HG02798 (cell line): ENCODE measurements around the gene EHD4.

Experiments used
- ATAC-seq: cut with Tn5 transposase; IDR thresholded peaks from one replicate; pipeline ENCODE4 v1.9.1; 2021; ENCODE audit warnings: mild to moderate bottlenecking; ENCODE audit not compliant: unreplicated experiment, poor library complexity

EHD4 gene

DNA sequence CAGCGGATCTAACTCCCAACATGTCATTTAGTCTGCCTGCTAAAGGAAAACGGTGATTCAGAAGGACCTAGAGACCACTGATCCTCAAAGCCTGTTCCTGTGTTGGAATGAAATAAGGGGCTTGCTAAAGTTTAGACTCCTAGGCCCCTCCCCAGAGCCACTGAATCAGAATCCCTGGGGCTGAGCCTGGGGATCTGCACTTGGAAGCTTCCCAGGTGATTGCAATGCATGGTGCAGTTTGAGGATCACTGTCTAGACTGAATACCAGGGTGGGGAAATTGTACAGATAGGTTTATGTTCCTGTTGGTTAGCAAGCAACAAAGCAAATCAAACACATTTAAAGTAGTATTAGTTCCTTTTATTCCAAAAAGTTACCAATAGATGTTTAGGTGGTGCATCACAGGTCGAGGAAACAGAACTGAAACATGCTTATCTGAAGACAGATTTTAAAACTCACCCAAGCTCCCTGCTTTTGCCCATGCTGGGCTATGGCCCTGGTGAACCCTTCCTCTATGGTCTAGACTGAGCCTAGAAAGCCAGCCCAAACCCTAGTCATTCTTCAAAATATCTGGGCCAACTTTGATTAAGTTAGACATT lies 48.9 kb downstream of the EHD4 start:
- ATAC-seq, result no peak

DNA sequence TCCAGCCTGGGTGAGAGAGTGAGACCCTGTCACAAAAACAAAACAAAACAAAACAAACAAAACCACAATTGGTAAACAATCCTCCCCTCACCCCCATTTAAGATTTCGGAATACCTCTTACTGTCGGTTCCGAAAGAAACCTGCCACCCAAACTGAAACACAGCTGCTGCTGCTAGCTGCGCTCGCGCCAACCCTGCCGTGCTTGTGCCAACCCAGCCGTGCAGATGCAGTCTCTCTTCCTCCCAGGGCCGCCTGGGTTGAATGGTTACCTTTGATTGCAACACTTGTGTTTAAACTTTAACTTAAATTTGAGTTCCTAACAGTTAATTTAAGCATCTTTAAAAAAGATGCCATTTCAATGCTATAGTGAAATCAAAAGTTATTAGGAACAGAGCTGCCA lies 50.0 kb downstream of the EHD4 start:
- no peak for ATAC-seq

DNA sequence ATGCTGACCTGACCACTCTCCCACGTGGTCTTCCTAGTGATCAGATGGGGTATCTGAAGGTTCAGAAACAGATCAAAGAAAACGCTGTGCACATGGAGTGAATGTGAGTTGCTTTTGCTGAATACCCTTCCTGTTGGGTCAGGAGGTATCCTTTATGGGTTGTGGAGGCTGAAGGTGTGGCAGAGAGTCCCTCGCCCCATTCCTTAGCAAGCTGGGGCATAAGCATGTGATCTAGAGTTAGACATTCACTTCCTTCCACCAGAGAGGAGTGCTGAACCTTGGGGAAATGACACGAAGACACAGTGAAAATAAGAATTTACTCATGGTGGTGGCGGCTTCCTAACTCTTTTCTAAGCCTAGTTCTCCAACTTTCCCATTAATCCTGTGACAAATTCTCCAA lies 50.7 kb downstream of the EHD4 start:
- ATAC-seq, result no peak

DNA sequence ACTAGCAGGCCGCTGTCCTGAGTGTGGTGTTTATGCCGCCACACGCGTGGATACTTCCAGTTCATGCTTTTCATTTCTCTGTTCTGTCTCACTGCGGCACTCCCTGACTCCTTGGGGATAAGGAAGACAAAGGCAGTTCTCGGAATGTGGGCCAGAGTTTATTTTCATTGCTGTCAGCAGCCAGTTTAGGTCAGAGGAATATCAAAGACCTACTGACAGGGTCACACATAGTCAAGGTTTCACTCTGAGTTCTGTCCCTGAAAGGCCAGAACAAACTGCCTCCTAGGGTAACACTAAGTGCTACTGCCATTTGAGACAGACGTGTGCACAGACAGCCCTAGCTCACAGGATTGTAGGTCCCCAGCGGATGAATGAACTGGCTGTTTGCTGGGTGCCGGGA lies 51.2 kb downstream of the EHD4 start:
- no peak for ATAC-seq

DNA sequence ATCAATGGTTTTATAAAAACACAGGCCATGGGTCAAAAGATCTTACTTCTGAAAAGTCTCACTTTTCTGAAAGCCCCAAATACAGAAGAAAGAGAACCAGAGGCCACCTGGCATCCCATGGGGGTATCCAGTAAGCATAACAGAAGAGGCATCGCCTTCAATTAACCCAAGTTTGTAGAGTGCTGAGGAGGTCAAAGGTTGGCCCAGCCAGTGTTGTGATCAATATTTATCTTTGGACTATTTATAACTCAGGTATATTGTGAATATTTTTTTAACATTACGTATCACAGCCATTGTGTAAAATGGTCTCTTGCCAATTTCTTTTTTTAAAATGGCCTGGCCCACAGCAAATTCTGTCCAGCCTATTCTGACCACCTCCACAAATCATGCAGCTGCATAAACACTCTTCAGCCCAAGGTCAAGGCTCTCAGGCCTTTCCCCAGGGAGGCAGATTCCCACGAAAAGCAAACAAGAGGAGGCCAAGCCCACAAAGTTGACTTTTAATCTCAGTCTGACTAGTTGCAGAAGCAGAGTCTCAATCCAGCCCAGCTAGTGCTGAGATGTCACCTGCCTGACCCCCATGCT lies 52.3 kb downstream of the EHD4 start:
- no peak for ATAC-seq

DNA sequence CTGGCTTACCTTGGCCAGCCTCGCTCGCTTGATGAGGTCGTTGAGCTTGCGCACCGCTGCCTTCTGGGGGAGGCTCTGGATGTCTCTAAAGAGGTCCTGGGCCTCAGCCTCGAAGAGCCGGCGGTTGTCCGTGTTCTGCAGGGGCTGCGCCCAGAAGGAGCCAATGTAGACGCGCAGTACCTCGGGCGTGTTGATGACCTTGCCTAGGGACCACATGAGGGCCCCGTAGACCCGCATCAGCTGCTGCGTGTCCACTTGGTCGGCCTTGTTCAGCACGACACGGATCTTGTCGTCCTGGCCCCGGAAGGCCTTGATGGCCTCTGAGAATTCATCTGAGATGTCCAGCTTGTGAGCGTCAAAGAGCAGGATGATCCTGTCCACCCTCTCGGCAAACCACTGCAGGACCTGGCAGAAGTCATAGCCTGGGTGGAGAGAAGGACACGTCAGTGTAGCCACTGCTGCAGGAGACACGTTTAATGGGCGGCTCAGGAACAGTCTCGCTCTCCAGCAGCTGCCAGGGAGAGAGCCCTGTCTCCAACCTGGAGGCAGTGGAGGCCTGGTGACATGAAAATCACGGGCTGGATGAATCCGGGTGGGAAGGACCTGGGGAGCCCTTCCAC lies 53.0 kb downstream of the EHD4 start:
- ATAC-seq, result no peak

DNA sequence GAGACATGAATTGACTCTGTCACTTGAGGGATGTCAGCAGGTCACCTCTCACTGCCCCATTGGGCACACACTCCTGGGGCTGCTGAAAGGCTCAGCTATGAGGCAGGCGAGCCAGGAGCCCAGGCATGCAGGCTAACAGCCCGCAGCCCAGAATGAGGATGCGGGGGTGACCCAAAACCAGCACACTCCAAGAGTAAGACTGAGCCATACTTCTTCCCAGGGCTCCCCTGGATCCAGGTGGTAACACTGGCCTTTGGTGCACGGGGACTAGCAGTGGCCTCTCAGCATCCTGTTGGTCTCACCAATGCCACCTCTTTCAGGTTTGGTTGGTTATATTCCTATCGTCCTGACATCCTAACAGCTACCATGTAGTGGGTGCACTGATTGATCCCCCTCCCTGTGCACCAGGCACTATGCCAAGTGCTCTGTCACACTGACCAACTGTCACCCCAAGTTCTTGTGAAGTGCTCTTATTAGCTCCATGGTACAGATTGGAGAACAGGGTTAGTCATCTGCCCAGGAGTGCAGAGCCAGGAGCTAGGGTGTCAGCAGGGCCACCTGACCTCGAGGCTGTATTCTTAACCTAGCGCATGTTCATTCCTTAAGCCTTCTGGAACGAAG lies 53.7 kb downstream of the EHD4 start:
- ATAC-seq, result no peak

DNA sequence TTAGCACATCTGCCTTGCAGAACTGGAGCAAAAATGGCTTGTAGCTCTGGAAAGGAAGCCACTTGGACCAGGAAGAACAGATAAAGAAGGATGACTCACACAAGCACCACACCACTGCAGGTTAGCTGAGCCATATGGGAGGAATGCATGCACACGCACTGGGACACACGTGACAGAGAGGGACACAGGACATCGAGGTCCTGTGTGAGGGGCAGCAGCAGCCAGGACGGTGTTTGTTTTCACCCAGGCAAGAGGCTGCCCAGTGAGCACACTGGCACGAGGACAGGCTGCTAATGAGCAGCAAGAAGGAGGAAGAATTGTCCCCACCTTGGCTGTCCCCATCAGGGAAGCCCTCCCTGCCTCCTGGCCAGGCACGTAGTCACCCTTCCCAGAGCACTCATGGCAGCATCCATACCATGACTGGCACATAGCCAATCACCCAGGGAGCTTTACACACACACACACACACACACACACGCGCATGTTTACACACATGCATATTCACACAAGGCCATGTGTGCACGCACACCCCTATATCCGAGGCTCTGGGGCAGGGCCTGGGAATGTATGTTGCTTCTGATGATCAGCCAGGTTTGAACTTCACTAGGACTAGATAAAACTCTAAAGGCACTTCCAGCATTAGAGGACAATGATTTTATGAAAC lies 54.5 kb downstream of the EHD4 start:
- no peak for ATAC-seq

DNA sequence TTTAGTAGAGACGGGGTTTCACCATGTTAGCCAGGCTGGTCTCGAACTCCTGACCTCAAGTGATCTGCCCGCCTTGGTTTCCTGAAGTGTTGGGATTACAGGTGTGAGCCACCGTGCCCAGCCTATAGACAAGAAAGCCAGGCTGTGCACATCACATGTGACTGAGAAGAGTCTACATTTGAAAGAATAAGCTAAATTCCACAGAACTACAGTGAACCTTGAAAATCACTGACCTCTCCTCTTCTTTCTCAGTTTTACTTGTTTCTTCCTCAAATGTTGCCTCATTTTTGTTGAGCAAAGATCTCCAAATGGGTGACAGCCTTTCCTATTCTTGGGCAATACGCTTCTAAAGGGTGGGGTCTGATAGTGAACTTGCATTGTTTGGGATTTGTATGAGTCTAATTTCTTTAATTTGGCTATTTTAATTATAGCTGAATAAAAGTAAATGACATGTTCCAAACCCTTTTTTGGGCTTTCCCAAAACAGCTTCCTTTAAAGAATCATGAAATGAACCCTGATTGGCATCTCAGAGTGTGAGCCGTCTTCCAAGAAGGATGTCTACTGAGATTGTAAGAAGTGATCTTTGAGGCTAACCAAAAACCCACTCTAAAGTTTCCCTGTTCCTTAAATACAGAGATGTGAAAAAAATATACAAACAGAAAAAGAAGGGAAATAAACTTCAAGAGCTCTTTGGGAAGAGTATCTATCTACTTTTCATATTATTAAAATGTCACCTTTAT lies 56.9 kb downstream of the EHD4 start:
- ATAC-seq, result no peak

DNA sequence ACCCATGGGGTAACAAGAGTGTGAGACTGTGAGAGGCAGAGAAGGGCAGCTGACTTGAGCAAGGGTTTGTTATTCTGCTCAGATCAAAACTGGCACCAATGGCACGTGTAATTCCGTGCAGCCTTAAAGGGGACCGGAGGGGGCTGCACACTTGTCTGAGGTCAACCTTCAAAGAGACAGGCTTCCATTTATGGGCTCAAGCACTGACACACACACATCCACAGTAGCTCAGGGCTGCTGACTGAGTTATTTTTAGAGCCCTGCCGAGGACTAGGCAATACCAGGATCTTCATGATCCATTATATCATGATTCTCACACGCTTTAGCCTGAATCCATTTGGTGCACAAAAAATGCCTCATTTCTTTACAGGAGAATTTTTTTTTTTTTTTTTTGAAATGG lies 57.9 kb downstream of the EHD4 start:
- ATAC-seq, result no peak

DNA sequence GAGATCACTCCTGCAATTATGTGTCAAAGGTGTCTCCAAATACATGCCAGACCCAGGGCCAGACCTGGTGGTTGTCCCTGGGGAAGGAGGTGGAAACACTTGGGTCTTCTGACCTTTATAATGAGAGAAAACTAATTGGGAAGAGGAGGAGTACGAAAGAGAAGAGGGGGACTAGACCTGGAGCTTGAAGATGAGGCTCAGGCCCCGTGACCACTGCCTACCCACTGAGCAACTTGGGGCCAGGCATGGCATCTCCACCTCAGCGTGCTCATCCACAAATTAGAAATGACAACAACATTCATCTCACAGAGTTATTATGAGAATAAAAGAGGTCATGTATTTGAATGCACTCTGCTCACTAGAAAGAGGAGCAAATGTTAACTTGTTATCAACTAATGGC lies 59.1 kb downstream of the EHD4 start:
- ATAC-seq, result no peak

DNA sequence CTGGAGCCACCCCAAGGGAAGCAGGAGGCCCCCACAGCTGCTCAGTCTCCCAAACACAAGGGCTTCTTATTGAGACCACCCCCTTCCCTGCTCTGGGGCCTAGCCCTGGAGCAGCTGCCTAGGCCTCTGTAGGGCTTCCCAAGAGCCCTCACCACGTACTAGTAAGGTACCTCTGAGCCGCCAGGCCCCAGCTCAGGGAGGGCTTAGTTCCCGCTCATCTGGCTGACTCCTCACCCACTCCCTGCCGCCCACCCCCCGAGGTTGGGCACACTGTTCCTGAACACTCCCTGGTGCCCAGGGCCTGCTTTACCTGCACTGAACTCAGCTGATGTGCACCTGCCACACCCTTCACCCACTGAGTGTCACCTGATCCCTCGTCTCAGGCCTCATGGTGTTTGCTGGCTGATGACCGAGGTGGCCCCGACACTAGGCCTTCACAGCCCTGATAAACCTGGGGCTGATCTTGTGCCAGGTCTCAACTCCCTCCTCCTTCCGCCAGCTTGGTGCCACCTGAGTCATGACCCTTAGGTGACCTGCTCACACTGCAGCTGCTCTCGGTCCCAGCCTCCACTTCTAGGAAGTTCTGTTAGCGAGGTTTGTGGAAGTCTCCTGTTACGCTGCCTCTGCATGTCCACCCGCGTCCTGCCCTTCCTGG lies 60.5 kb downstream of the EHD4 start:
- no peak for ATAC-seq

DNA sequence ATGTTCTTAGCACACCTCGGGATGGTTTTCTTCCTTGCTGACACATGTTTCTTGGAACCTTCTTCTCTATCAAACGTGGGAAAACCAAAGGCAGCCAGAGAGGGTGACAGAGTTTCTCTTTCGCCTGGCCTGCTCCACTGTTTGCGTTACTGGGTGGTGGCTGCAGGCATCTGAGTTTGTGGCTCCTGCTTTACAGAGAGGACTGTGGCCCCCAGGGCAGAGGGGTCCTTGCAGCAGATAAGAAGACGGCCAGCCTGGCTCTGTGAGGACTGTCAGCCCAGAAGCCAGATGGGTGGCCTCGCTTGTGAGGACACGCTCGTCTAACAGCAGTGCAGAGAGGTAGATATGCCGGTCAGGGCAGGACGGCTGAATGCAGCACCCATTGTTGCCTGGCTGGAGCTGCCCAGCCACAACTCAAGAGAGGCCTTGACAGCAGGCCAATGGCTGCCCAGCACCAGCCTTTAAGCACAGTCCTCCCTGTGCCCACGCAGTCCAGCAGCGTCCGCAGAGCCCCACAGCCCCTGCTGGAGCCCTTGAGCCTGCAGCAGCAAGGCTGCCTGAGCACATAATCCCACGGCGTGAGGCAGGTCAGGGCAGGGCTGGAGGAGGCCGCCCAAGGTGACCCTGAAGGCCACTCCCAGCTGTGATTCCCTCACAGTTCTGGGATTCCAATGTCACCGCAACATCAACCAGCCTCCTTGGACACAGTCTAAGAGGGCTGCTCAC lies 63.5 kb downstream of the EHD4 start:
- no peak for ATAC-seq

DNA sequence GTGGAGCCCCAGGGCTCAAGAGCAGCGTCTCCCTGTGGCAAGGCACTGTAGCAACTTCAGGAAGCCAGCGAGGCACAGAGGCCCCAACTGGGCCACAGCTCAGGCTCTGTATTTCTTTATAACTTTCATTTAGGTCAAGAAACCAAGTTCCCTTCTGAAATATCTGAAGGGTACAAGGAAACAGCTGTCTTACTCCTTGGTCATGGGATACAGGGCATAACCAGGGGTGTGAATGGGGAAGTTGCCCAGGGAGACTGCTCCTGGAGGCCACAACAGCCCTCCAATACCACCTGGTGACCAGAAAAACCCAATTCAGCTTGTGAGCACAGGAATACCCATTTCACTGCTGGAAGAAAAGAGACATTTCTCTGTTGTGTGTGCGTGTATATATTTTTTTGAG lies 65.2 kb downstream of the EHD4 start:
- ATAC-seq, result no peak

DNA sequence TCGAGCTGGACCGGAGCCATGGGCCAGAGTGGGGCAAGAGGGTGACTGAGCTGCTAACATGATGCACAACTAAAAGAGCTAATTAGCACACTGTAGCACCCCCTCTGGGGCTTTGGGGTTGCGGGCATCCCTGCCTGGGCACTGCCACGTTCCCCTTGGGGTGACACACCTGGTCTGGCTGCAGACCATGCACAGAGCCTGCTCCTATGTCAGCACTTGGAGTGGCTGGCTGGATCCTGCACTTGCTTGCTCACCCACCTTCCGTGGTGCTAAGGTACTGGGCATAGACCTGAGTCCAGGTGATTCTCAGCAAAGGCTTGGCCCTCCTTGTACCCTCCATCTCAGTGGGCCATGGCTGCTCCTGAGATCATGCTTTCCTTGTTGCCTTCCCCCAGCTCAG lies 65.7 kb downstream of the EHD4 start:
- no peak for ATAC-seq

DNA sequence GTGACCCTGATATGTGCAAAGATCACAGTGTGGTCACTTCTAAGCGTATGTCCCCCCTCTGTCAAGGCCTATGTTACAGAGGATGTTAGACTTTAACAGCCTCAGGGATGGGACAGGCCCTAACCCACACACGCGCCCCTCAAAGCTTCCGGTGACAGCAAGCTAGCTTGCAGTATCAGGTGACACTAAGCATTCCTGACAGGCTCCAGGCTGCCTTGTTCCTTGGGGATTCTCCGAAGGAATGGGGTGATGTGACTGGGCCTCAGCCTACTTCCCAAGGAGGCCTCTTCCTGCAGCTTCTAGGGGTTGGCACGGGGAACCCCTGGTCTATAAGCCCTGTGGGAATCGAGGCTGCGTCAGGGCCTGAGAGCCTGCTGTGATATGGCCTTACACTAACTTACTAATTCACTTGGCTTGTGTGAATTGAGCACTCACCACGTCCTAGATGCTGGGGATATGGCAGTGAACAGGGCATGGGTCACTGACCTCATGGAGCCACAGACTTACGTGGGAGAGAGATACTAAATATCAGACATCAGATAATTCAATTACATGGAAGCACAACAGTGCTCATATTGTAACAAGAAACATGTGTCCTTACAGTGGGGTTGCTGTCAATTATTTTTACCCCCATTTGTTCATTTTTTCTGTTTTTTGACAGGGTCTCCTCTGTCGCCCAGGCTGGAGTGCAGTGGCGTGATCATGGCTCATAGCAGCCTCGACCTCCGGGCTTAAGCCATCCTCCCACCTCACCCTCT lies 67.1 kb downstream of the EHD4 start:
- ATAC-seq, result peak; percentile 6

DNA sequence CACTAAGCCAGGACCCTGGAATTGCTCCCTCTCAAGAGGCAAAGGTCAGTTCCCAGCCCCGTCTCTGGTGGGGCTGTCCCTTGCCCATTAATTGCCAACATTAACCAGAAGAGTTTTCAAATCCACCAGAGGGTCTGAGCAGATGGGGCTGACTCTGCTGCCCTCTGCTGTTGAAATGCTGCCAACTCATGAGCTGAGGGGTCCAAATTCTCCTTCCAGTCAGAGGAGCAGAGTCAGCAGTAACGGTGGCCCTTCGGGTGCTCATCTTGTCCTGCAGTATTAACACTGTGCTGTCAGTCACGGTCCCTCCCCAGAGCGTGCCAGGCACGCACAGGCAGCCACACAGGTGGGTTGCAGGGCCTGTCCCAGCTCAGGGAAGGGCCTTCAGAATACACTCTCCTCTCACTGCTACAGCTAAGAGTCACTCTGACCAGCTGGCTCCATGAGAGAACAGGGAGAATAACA lies 67.8 kb downstream of the EHD4 start:
- ATAC-seq, result peak; percentile 62

DNA sequence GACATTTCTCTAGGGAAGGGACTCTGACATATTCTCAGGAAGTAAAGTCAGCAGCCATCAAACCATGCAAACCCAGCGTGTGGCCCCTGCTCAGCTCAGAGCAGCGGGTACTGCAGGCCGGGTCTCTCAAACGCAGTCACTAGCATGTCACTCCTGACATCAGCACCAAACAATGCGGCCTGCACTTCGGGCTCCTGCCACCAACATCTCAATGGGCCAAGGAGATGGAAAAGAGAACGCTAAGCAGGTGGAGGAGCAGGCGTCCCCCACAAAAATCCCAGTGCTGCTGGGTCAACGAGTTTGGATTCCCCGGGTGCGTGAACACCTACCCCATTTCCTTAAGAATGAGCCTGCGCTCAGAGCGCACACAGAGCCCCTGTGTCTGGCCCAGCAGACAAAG lies 68.6 kb downstream of the EHD4 start:
- ATAC-seq, result no peak

DNA sequence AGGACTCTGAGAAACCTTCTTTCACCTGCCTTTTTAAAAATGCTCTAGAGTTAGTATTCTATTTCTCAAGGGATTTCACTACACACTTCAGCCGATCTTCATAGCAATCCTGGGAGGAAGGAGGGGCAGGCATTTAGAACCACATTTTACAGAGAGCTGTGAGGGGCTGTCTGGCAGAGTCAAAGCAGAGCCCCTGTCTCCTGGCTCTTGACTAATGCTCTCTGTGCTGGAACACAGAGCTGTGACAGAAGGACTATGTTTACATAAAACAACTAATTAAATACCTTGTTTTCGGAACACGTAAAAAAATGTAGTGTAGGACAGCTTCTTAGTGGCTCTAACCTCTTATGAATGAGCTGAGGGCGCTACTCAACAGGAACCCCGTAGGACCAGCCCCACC lies 70.9 kb downstream of the EHD4 start:
- ATAC-seq, result no peak
